ENCODE measurements around the gene DERL3.

Gene DERL3

GRCh38 chr22:23838681-23839468 lies at the start of gene DERL3:
Gene DERL3, minus strand, starts transcription at chr22:23839006. Its CDS starts 19 bp downstream, at chr22:23838987.
- no peak for TF ChIP-seq CTCF (IDR thresholded peaks at IDR 0.05; ENCODE audit: borderline replicate concordance, insufficient read depth, low read depth, low read length)
- H3K4me3 ChIP-seq (ENCODE audit: low read depth, low read length): peak within 1 kb of the TSS; percentile 60

GRCh38 chr22:23884140-23884539 lies 45.3 kb upstream of the DERL3 start:
- no peak overlapping the region for H3K4me3 ChIP-seq (ENCODE audit: low read depth, low read length)
- TF ChIP-seq CTCF (IDR thresholded peaks at IDR 0.05; ENCODE audit: borderline replicate concordance, insufficient read depth, low read depth, low read length): no peak

GRCh38 chr22:23883658-23884057 lies 44.9 kb upstream of the DERL3 start:
- TF ChIP-seq CTCF (IDR thresholded peaks at IDR 0.05; ENCODE audit: borderline replicate concordance, insufficient read depth, low read depth, low read length): no peak

GRCh38 chr22:23882370-23882769 lies 43.6 kb upstream of the DERL3 start:
- H3K4me3 ChIP-seq (ENCODE audit: low read depth, low read length): no peak overlapping the region
- no peak for TF ChIP-seq CTCF (IDR thresholded peaks at IDR 0.05; ENCODE audit: borderline replicate concordance, insufficient read depth, low read depth, low read length)

More at GRCh38 chr22:23883658-23884057, 44.9 kb upstream of the DERL3 start:
- H3K4me3 ChIP-seq (ENCODE audit: low read depth, low read length): no peak overlapping the region

- H3K4me3 ChIP-seq (ENCODE audit: low read depth, low read length): no peak overlapping the region
- no peak for TF ChIP-seq CTCF (IDR thresholded peaks at IDR 0.05; ENCODE audit: borderline replicate concordance, insufficient read depth, low read depth, low read length)
Measured at GRCh38 chr22:23878219-23878618, 39.4 kb upstream of the DERL3 start.

- H3K4me3 ChIP-seq (ENCODE audit: low read depth, low read length): no peak overlapping the region
- TF ChIP-seq CTCF (IDR thresholded peaks at IDR 0.05; ENCODE audit: borderline replicate concordance, insufficient read depth, low read depth, low read length): no peak
Measured at GRCh38 chr22:23877566-23877965, 38.8 kb upstream of the DERL3 start.

GRCh38 chr22:23875801-23876200 lies 37.0 kb upstream of the DERL3 start:
- H3K4me3 ChIP-seq (ENCODE audit: low read depth, low read length): no peak overlapping the region
- TF ChIP-seq CTCF (IDR thresholded peaks at IDR 0.05; ENCODE audit: borderline replicate concordance, insufficient read depth, low read depth, low read length): no peak

All from GM12875 (cell line).